Astrocyte of the cerebellum (primary cell): ENCODE data around the gene LUC7L3.

Experiments
- DNase-seq: peaks from one replicate; pipeline ENCODE4 v3.0.0-alpha.2; 2011; ENCODE audit warnings: low read depth
- H3K4me3 ChIP-seq: 2 replicates; pipeline ENCODE4 v1.5.1; 2011; ENCODE audit warnings: mild to moderate bottlenecking, low read depth, low read length, moderate library complexity
- CTCF ChIP-seq: IDR thresholded peaks from 2 replicates; pipeline ENCODE4 v1.5.1; 2012; ENCODE audit warnings: low read length, low read depth, moderate library complexity, mild to moderate bottlenecking; ENCODE audit errors: missing control alignments
- in situ Hi-C: cut with HindIII; loops from 2 replicates; pipeline ENCODE4 v1.10.0; 2017; ENCODE audit warnings: low sequenced_read_pairs

Gene LUC7L3

GRCh38 chr17:50793007-50793406 is 73.6 kb downstream of the LUC7L3 start:
- no peak for TF ChIP-seq CTCF
- no peak overlapping the region for H3K4me3 ChIP-seq
- in situ Hi-C loops, result no loop called here
- DNase-seq, result no peak

GRCh38 chr17:50794361-50794760 is 75.0 kb downstream of the LUC7L3 start:
- in situ Hi-C loops, result no loop called here
- DNase-seq, result no peak
- no peak overlapping the region for H3K4me3 ChIP-seq
- TF ChIP-seq CTCF, result no peak

GRCh38 chr17:50797135-50797810 is 77.9 kb downstream of the LUC7L3 start:
- no peak for TF ChIP-seq CTCF
- peak; percentile 15 for DNase-seq
- in situ Hi-C loops, result no loop called here
- no peak overlapping the region for H3K4me3 ChIP-seq

- DNase-seq, result no peak
- H3K4me3 ChIP-seq, result no peak overlapping the region
- no peak for TF ChIP-seq CTCF
- in situ Hi-C loops, result no loop called here
Observed at GRCh38 chr17:50798424-50799288, 79.3 kb downstream of the LUC7L3 start.

- no peak for TF ChIP-seq CTCF
- no peak overlapping the region for H3K4me3 ChIP-seq
- in situ Hi-C loops, result no loop called here
- no peak for DNase-seq
Observed at GRCh38 chr17:50799582-50799981, 80.2 kb downstream of the LUC7L3 start.

- in situ Hi-C loops, result loop anchor here (5.0 kb wide), 1 partner anchor 37 kb away; the partner anchor contains the start of gene WFIKKN2
- H3K4me3 ChIP-seq, result no peak overlapping the region
- TF ChIP-seq CTCF, result no peak
Observed at GRCh38 chr17:50800196-50800700, 80.8 kb downstream of the LUC7L3 start.

More at GRCh38 chr17:50800196-50800700, 80.8 kb downstream of the LUC7L3 start:
- DNase-seq, result no peak
